ENCODE data around the gene EXOC2. TPM values are rescaled to one million over a fixed set of nuclear protein-coding genes. Genes with fewer than 3 reads are reported as not detected.

EXOC2 gene
- total RNA-seq, 1 donor from 2014 or later, result 30.1 TPM

GRCh38 chr6:709471-710056 is 16.6 kb upstream of the EXOC2 start:
- Mint-ChIP-seq H3K27ac (ENCODE audit: unreplicated experiment) (peak overlapping the region; percentile 99), H3K9me3 (ENCODE audit: unreplicated experiment) (no peaks in the 10 kb centered on the region), H3K4me3 (ENCODE audit: unreplicated experiment) (peak overlapping the region; percentile 22), H3K27me3 (ENCODE audit: unreplicated experiment) (no peaks in the 10 kb centered on the region), H3K36me3 (ENCODE audit: unreplicated experiment) (no peaks in the 10 kb centered on the region), H3K4me1 (ENCODE audit: unreplicated experiment) (peaks cover 61% of the 10 kb centered on the region)
- TF ChIP-seq CTCF (IDR thresholded peaks at IDR 0.05), result no peak
- no peak for DNase-seq (ENCODE audit: extremely low spot score, unreplicated experiment)

- Mint-ChIP-seq H3K9me3 (ENCODE audit: unreplicated experiment) (no peaks in the 10 kb centered on the region), H3K36me3 (ENCODE audit: unreplicated experiment) (no peaks in the 10 kb centered on the region), H3K4me1 (ENCODE audit: unreplicated experiment) (peaks cover 73% of the 10 kb centered on the region), H3K4me3 (ENCODE audit: unreplicated experiment) (no peak overlapping the region), H3K27me3 (ENCODE audit: unreplicated experiment) (no peaks in the 10 kb centered on the region), H3K27ac (ENCODE audit: unreplicated experiment) (peak overlapping the region; percentile 8)
- no peak for DNase-seq (ENCODE audit: extremely low spot score, unreplicated experiment)
- TF ChIP-seq CTCF (IDR thresholded peaks at IDR 0.05), result no peak
These were observed 15.3 kb upstream of the EXOC2 start for GRCh38 chr6:708237-708598.

- Mint-ChIP-seq H3K9me3 (ENCODE audit: unreplicated experiment) (no peaks in the 10 kb centered on the region), H3K36me3 (ENCODE audit: unreplicated experiment) (no peaks in the 10 kb centered on the region)
These were observed 14.8 kb upstream of the EXOC2 start for GRCh38 chr6:707576-708236.

DNA sequence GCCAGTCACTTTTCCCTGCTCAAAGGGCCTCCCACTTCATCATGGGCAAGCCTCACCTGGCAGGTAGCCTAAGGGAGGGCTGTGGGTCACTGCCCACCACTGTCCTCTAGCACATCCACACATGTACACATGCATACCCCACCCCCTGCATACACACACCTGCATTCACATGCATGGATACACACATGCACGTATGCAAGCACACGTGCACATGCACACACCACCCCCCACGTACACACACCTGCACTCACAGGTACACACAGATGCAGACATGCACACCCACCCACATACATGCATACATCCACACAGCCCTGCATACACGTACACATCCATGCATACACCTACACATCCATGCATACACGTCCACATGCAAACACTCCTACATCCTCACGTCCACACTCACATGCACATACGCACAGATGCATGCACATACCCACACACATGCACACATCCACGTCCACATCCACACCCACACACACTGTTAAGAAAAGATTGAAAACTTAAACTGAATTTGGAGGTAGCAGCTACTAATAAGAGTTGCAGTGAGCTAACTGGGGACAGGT is 14.0 kb upstream of the EXOC2 start:
- H3K27ac Mint-ChIP-seq (ENCODE audit: unreplicated experiment), result peak overlapping the region; percentile 80
- DNase-seq (ENCODE audit: extremely low spot score, unreplicated experiment), result no peak
- no peak overlapping the region for H3K4me3 Mint-ChIP-seq (ENCODE audit: unreplicated experiment)
- peaks cover 79% of the 10 kb centered on the region for H3K4me1 Mint-ChIP-seq (ENCODE audit: unreplicated experiment)
- no peak for TF ChIP-seq CTCF (IDR thresholded peaks at IDR 0.05)
- H3K9me3 Mint-ChIP-seq (ENCODE audit: unreplicated experiment), result no peaks in the 10 kb centered on the region
- H3K36me3 Mint-ChIP-seq (ENCODE audit: unreplicated experiment), result no peaks in the 10 kb centered on the region
- H3K27me3 Mint-ChIP-seq (ENCODE audit: unreplicated experiment), result no peaks in the 10 kb centered on the region

More at GRCh38 chr6:707576-708236, 14.8 kb upstream of the EXOC2 start:
- H3K4me1 Mint-ChIP-seq (ENCODE audit: unreplicated experiment), result peaks cover 76% of the 10 kb centered on the region
- peak overlapping the region; percentile 67 for H3K27ac Mint-ChIP-seq (ENCODE audit: unreplicated experiment)
- no peak for TF ChIP-seq CTCF (IDR thresholded peaks at IDR 0.05)
- no peak overlapping the region for H3K4me3 Mint-ChIP-seq (ENCODE audit: unreplicated experiment)
- no peak for DNase-seq (ENCODE audit: extremely low spot score, unreplicated experiment)
- no peaks in the 10 kb centered on the region for H3K27me3 Mint-ChIP-seq (ENCODE audit: unreplicated experiment)

DNA sequence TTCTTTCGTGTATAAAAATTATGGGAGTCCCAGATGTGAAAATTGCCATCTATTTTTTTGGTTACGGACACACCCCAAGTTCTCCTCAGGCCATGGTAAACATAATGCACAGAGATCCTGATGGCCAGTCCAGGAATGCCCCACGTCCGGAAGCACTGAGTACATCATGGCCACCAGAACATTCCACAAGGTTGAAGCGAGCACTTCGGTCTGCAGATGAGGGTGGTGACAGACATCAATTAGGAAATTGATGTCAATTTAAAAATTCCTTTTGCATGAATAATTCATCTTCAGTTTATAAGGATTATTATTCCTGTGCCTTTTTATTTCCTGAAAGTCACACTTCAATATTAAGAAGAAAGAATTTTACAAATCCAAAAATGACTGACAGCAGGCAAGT is 13.2 kb upstream of the EXOC2 start:
- Mint-ChIP-seq H3K4me1 (ENCODE audit: unreplicated experiment) (peaks cover 71% of the 10 kb centered on the region), H3K27me3 (ENCODE audit: unreplicated experiment) (no peaks in the 10 kb centered on the region), H3K4me3 (ENCODE audit: unreplicated experiment) (peak overlapping the region; percentile 39), H3K36me3 (ENCODE audit: unreplicated experiment) (no peaks in the 10 kb centered on the region), H3K9me3 (ENCODE audit: unreplicated experiment) (no peaks in the 10 kb centered on the region), H3K27ac (ENCODE audit: unreplicated experiment) (peak overlapping the region; percentile 80)
- DNase-seq (ENCODE audit: extremely low spot score, unreplicated experiment), result no peak
- no peak for TF ChIP-seq CTCF (IDR thresholded peaks at IDR 0.05)

Measured in osteocyte (in vitro differentiated cells).